ENCODE data around the gene FLOT2.
A peak's percentile ranks its signal among the peaks of the same experiment; 100 is the strongest.
"Not testable (repeated sequence)": the region's sequence is repeated elsewhere in the genome, so short reads cannot be mapped to it uniquely, and the experiment has no call there.

Gene FLOT2

DNA sequence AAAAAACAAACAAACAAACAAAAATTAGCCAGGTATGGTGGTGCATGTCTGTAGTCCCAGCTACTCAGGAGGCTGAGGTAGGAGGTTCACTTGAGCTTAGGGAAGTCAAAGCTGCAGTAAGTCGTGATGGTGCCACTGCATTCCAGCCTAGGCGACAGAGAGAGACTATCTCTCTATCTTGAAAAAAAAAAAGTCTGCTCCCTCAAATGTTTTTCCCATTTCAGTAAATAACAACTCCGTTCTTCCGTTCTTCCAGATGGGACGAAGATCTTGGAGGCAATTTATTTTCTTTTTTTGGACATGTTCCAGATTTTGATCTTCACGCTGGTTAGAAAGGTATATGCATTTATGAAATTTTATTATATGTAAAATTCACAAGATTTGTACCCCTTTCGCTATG is 23.7 kb downstream of the FLOT2 start:
- no peak for DNase-seq (ENCODE audit: low read depth)

DNA sequence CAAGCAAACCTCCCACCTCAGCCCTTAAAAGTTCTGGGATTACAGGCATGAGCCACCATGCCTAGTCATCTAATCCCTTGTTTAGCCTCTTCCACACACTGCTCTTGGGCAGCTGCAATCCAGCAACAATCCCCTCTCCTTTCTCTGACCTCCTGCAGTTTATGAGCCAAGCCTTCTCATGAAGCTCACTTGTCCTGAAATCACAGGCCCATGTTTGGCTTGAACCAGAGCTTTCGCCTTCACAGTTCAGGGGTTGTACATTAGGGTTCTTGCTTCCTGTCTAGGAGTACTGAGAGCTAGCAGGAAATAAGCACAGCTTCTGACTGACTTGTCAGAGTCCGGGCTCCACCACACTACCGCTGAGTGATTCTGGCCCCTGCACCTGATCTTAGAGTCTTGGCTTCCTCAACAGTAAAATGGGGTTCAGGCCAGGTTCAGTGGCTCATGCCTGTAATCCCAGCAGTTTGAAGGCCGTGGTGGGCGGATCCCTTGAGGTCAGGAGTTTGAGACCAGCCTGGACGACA is 26.4 kb downstream of the FLOT2 start:
- DNase-seq (ENCODE audit: low read depth) = no peak

DNA sequence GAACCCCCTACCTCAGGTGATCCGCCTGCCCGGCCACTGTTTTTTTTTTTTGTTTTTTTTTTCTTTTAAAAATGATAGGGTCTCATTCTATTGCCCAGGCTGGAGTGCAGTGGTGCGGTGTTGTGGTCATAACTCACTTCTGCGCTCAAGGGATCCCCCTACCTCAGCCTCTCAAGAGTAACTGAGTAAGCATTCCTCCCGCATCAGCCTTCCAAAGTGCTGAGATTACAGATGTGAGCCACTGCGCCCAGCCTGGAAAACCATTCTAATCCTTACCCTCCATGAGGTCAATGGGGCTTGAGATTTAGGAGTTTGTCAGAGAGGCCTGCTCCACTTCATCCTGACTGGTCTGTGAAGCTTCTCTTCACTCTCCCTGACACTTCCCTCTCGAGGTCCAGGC is 30.3 kb downstream of the FLOT2 start:
- no peak for DNase-seq (ENCODE audit: low read depth)

DNA sequence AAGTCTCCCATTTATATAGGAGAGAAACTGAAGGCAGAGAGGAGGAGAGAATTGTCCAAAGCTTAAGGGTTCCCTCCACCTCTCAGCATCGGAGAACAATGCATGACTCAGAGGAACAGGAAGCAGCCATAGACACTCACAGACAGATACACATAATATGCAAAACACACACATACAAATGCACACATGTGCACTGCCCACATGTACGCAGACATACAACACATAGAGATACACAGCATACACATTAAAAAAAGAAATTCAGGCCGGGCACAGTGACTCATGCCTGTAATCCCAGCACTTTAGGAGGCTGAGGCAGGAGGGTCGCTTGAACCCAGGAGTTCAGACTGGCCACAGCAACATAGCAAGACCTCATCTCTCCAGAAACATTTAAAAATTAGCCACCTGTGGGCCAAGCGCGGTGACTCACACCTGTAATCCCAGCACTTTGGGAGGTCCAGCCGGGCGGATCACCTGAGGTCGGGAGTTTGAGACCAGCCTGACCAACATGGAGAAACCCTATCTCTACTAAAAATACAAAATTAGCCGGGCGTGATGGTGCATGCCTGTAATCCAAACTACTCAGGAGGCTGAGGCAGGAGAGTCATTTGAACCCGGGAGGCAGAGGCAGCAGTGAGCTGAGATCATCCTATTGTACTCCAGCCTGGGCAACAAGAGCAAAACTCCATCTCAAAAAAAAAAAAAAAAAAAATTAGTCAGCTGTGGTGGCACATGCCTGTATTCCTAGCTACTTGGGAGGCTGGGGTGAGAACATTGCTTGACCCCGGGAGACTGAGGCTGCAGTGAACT is 31.4 kb downstream of the FLOT2 start:
- no peak for DNase-seq (ENCODE audit: low read depth)

DNA sequence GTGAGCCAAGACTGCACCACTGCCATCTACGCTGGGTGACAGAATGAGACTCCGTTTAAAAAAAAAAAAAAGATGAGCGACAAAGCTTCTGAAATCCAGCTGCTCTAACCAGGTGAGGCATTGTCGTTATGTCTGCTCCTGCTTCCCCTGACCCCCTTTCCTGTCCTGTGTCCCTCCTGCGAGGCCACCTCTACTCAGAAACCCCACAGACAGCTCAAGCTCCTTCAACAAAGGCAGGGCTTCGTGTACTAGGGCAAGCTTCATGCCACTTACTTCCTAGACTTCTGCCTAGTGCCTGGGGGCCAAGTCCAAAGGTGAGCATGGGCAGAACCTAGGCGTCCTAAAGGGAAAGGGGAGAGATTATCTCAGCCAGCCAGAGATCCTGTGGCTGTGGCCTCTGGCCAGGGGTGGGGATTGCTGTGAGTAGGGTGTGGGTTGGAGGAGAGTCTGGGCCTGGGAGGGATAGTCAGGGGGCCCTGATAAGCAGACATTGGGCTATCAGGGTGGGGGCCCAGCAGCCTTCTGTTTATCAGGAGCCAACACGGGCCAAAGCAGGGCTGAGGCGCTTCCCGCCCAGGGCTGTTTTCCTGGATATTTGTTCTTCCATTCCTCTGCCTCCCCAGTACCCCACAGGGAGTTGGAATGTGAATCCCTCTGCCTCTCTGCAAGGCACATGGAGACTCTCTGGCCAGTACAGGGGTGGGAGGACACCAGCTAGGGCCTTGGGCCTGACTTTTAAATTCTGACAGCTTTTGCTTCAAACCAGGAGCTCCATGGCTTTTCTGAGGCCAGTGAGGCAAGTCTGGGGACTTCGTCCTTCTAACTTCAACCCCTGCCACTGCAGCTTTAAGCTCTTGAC is 32.3 kb downstream of the FLOT2 start:
- no peak for DNase-seq (ENCODE audit: low read depth)

DNA sequence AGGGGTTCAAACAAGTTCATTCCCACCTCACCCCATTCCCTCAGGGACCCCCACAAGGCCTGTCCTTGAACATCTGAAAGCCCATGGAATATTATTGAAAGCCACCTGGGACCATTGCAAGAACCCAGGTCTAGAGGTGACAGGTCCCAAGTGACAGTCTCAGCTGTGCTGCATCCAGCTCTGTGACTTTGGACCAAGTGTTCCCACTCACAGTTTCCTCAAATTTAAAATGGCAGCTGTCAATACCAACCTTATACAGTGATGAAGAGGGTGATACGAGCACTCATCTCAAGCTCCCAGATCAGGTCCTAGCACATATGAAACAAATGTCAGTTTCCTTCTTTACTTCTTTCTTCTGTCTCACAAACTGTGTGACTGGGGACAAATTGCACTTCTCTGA is 33.6 kb downstream of the FLOT2 start:
- DNase-seq (ENCODE audit: low read depth) = no peak

DNA sequence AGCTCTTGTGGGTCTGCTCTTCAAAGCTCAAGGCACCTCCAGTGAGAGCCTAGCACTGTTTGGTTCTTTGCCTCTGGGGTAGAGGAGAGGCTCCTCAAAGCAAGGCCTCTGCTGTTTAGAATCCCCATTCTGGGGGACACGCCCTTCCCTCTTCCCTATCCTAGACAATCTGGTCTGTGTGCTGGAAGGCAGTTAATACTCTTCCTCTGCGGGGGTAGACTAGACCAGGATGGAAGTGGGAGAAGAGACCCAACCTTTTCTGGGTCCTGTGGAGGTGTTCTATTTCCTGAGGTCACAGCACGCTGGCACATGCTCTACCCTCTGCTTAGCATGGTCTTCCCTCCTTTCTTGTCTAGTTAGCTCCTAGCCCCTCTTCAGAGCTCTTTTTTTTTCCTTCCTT is 35.0 kb downstream of the FLOT2 start:
- no peak for DNase-seq (ENCODE audit: low read depth)

DNA sequence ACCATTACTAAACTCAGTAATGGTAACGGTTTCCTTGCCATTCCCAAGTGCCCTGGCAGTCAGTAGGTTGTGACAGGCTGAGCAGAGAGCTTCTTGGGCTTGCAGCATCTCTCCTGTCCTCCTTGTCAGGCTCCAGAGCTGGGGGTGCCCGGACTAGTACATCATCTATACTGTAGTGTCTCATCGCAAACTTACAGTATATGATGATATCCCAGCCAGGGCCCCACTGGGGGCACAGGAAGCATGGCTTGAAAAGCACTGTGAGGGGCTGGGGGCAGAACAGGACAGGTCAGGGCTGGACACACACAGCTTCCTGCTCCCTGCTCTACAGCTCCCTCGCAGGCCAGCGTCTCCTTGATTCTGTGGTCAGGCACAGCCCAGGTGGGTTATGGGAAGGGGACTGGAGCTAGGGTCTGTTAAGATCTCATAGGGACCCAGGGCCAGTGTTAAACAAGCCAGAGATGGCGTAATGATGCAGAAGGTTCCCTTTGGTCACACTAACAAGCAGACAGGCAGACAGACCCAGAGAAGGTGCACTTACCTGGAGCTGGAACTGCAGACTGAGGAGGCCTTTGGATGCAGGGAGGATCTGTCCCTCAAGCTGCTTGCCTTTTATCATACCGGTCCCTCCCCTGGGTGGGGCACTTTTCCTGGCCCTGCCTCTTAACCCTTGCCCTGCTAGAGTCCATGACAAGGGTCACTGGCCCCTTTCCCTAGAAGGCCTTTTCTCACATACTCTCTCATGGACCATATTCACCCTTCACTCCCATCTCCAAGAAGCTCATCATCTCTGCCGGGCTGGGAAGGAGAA is 35.9 kb downstream of the FLOT2 start:
- no peak for DNase-seq (ENCODE audit: low read depth)

DNA sequence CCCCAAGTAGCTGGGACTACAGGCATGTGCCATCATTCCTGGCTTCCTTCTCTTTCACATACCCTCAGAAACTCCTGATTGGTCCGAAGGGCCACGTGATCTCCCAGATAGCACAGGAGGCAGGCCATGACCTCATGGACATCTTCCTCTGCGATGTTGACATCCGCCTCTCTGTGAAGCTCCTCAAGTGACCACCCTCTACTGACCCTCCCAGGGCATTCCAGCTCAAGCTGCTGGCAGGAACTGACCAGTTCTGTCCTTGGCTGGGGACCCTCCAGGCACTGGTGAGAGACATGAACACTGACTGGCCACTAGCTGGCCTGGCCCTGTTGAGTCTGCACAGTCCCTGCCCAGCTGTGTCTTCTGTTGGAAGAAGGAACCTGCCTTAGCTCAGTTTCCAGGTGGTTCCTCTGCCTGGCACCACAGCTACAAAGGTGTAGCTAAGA is 37.1 kb downstream of the FLOT2 start:
- no peak for DNase-seq (ENCODE audit: low read depth)

DNA sequence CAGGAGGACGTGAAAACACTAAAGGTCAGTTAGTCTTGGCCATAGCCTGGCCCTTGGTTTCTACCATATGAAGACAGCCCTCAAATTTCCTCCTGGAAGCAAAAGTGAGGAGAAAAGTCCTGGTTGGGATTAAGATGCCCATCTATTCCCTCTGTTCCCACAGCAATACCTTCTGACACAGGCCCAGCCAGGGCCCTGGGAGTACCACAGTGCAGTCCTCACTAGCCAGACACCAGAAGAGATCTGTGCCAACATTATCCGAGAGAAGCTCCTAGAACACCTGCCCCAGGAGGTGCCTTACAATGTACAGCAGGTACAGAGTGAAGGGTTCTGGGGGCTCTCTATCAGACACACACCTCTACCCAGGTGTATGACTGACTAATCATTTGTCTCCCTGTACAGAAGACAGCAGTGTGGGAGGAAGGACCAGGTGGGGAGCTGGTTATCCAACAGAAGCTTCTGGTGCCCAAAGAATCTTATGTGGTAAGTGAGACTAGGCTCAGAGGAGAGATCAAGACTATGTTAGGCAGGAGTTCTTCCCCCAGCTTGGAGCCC is 38.7 kb downstream of the FLOT2 start:
- DNase-seq (ENCODE audit: low read depth) = no peak

DNA sequence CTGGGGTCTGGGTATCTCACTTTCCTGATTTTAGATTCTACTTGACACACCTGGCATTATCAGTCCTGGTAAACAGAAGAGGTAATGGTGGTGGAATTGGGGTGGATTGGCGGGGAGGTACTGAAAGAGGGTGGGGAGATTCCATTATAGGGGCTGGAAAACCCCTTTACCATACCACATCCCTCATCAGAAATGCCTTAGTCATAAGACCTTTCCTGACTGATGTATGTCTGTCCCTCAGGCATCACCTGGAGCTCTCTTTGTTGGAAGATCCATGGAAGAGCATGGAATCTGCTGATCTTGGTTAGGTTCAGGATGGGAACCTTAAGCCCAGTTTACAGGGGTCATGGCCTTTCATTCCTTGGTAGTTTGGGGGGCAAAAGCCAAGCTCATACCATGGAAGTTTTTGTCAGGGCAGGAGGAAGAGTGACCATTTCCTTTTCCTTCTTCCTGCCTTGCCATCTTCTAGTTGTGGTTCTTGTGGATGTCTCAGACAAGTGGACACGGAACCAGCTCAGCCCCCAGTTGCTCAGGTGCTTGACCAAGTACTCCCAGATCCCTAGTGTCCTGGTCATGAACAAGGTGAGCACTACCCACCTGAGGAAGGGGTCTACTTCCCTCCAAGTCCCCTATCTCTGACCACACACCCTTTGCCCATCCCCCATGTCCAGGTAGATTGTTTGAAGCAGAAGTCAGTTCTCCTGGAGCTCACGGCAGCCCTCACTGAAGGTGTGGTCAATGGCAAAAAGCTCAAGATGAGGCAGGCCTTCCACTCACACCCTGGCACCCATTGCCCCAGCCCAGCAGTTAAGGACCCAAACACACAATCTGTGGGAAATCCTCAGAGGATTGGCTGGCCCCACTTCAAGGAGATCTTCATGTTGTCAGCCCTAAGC is 39.4 kb downstream of the FLOT2 start:
- DNase-seq (ENCODE audit: low read depth) = no peak

DNA sequence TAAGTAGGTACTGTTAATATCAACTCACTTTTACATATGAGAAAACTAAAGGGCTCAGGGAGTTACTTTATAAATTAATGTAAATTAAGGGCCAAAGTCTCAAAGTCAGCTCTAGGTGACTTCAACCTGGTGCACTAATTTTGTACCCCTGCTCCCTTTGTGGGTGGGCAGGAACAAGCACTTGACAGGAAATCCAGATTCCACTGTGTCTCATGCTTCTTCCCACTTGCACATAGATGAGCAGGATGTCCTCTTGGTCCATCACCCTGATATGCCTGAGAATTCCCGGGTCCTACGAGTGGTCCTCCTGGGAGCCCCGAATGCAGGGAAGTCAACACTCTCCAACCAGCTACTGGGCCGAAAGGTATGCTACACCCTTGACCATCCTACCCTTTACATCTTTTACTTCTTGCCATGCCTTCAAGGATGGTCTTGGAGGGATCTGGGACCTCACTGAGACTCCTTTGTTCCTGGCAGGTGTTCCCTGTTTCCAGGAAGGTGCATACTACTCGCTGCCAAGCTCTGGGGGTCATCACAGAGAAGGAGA is 41.4 kb downstream of the FLOT2 start:
- DNase-seq (ENCODE audit: low read depth) = no peak

DNA sequence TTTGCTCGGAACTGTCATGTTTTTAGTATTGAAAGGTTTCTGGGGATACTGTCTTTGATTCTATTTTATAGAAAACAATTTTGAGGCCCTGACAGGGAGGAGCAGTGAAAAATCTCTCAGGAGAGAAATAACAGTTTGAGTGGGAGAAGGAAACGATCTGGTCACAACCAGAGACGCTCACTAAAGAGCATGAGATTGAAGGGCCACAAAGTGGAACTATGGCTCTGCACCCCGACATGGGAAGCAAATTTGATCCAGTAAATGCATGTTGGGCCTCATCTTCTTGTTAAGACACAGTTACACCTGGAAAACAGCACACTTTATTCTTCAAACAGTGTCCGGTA is 42.2 kb downstream of the FLOT2 start:
- no peak for DNase-seq (ENCODE audit: low read depth)

DNA sequence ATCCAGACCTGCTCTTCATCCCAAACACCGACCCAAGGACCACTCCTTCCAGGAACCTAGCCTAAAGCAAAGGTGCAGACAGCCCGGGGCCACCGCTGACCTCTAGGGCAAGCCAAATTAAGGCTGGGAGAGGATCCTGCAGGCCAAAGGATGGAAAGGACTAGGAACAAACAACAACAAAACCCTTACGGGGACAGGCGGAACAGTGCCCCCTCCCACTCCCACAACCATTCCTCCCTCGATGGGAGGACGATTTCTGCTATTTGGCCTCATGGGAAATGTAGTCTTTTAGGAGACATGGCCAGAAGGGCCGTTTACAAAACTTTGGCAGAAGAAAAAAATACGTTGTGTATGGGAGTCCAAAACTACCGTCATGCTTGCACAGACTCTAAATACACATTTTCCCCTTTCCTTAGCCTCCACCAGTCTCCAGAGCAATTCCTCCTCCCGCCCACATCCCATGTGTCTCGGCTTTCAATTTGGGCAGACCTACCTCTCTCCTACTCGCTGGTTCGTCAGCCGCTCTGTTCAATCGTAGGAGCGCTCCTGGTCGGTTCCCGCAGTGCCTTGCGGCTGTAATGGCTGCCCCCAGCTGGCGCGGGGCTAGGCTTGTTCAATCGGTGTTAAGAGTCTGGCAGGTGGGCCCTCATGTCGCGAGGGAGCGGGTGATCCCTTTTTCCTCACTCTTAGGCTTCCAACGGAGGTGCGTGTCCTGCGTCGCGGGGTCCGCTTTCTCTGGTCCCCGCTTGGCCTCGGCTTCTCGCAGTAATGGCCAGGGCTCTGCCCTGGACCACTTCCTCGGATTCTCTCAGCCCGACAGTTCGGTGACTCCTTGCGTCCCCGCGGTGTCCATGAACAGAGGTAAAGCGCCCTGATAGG is 42.8 kb downstream of the FLOT2 start, which contains the start of gene ERAL1:
ERAL1 (plus strand) TSS at position 560 of the 879 bp plus-strand sequence; CDS start at position 579, 19 bp downstream.
- peak; percentile 68 for DNase-seq (ENCODE audit: low read depth)

DNA sequence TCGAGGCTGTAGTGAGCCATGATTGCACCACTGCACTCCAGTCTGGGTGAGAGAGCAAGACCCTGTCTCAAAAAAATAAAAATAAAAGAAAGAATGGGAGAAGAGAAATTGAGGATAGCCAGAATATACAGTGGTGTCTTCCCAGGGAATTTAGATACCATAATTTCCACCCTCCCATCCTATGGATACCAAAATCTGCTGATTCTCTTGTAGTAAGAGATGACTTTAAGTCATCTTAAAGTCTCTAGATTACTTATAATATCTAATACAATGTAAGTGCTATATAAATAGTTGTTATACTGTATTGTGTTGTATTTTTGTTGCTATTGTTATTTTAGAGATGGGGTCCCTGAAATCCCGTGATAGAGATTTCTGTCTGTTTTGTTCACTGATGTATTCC is 44.2 kb downstream of the FLOT2 start:
- DNase-seq (ENCODE audit: low read depth) = no peak

DNA sequence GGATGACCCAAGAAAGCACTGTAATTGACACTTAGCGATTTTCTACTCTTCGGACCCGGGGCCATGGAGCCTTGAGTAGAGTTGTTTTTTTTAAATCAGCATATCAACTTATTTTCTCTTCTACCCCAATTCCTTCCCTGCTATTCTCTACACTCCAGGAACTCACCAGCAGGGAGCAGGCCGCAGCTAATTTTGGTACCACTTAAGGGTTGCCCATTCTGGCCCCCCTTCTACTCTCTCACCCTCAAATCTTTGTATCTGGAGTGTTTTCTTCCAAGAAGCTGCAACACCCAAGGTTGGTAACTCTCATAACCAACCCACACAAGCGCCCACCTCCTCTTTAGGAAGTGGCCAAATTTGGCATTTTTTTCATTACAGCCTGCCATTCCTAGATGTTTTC is 48.3 kb downstream of the FLOT2 start:
- DNase-seq (ENCODE audit: low read depth) = no peak

DNA sequence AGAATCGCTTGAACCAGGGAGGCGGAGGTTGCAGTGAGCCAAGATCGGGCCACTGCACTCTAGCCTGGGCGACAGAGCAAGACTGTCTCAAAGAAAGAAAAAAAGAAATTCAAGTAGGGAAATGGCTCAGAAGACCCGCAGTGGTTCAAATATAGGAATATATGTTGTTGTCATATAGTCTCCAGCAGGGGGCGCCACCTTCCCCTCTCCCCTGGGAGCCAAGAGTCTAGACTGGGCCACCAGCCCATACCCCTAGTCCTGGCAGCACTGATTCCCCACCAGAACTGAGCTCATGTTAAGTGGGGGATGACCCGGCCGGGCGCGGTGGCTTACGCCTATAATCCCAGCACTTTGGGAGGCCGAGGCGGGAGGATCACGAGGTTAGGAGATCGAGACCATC is 48.9 kb downstream of the FLOT2 start:
- DNase-seq (ENCODE audit: low read depth) = peak; percentile 27

DNA sequence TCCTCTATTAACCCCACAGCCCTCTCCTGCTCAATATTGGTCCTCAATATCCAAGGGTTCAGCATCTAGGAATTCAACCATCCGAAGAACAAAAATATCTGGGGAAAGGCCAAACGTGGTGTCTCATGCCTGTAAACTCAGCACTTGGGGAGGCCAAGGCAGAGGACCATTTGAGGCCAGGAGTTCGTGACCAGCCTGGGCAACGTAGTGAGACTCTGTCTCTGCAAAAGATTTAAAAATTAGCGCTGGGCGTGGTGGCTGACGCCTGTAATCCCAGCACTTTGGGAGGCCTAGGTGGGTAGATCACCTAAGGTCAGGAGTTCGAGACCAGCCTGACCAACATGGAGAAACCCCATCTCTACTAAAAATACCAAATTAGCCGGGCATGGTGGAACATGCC is 50.8 kb downstream of the FLOT2 start:
- not testable (repeated sequence) for DNase-seq (ENCODE audit: low read depth)

DNA sequence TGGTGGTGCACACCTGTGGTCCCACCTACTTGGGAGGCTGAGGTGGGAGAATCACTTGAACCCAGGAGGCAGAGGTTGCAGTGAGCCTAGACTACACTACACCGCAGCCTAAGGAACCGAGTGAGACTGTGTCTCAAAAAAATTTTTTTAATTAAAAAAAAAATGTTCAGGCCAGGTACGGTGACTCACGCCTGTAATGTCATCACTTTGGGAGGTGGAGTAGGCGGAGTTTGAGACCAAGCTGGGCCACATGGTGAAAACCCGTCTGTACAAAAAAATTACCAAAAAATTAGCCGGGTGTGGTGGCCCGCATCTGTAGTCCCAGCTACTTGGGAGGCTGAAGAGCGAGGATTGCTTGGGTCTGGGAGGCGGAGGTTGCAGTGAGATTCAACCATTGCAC is 51.3 kb downstream of the FLOT2 start:
- no peak for DNase-seq (ENCODE audit: low read depth)

DNA sequence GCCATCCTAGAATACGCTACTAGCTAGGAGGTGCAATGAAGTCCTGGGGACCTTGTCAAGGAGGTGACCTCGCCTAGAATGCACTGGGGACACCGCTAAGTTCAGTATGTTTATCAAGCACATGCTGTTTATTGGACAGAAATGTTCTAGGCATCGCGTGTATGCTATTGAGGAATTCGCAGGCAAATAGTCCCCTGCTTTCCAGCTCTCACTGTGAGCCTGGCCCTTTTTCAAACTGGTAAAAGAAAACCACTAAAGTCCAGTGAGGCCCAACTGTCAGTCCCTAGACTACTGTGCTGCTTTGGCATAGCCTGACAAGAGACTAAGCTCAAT is 53.8 kb downstream of the FLOT2 start:
- no peak for DNase-seq (ENCODE audit: low read depth)

Measured in stimulated activated CD8-positive, alpha-beta memory T cell treated with anti-CD3 and anti-CD28 coated beads, Interleukin-12 subunit alpha, Interleukin-12 subunit beta, amount 100 ng/mL, for 1 hour (primary cell).